Measurements from ENCODE around the gene TAC1. TPM values are rescaled to one million over a fixed set of nuclear protein-coding genes. Genes with fewer than 3 reads are reported as not detected.

Gene TAC1
- total and polyA plus RNA-seq, 2 donors (not counting 3 experiments of a cell fraction or from before 2014, with no cell fraction given): not detected

Other genes with a start within 250 kb of the TAC1 start
- 13.1 and 15.0 TPM in 2 replicates for gene ASNS, start 140.3 kb downstream of the TAC1 start, total RNA-seq
- gene ASNS, start 140.3 kb downstream of the TAC1 start, polyA plus RNA-seq: 3.9 and 5.1 TPM in 2 replicates

Data from endothelial cell of umbilical vein (primary cell).